HepG2 (cell line): ENCODE data around the gene SDC1. TPM values are rescaled to one million over a fixed set of nuclear protein-coding genes. Genes with fewer than 3 reads are reported as not detected.

Source experiments
- BRF2 ChIP-seq: sonication (generic); formaldehyde crosslinking; IDR thresholded peaks from 2 replicates; pipeline ENCODE4 v1.8.1; 2022; ENCODE audit warnings: mild to moderate bottlenecking, missing genetic modification reagents
- CHD4 ChIP-seq: fragments of 200-600 bp; sonication (generic); IDR thresholded peaks from 2 replicates; pipeline ENCODE4 v1.7.0; 2017; ENCODE audit warnings: mild to moderate bottlenecking, low read length, borderline replicate concordance
- ELF1 ChIP-seq: sonication (generic); formaldehyde crosslinking; IDR thresholded peaks from 2 replicates; pipeline ENCODE4 v1.4.0; 2020; ENCODE audit warnings: missing genetic modification reagents
- HNF4A ChIP-seq: sonication (generic); formaldehyde crosslinking; IDR thresholded peaks from 2 replicates; pipeline ENCODE4 v1.4.0; 2020; ENCODE audit warnings: missing genetic modification reagents
- MTF1 ChIP-seq: sonication (generic); formaldehyde crosslinking; IDR thresholded peaks from 2 replicates; pipeline ENCODE4 v1.5.0; 2020; ENCODE audit warnings: missing genetic modification reagents
- MXD4 ChIP-seq: IDR thresholded peaks from 2 replicates; pipeline ENCODE4 v1.6.1; 2016; ENCODE audit warnings: mild to moderate bottlenecking, missing biosample characterization, missing genetic modification reagents
- PHF20 ChIP-seq: sonication (generic); formaldehyde crosslinking; IDR thresholded peaks from 2 replicates; pipeline ENCODE4 v1.5.0; 2020; ENCODE audit warnings: mild to moderate bottlenecking, missing genetic modification reagents
- PRDM4 ChIP-seq: sonication (generic); formaldehyde crosslinking; IDR thresholded peaks from 2 replicates; pipeline ENCODE4 v1.9.0; 2021; ENCODE audit warnings: missing genetic modification reagents, borderline replicate concordance
- TCF12 ChIP-seq, 2 experiments: fragments of 450-650 bp in 1 of 2; sonication (generic) in 1 of 2; formaldehyde crosslinking in 1 of 2; IDR thresholded peaks; 2 replicates each; pipeline versions ENCODE4 v1.6.1 to v1.8.0; 2017 to 2022; ENCODE audit warnings: antibody characterized with exemption in 1 of 2, mild to moderate bottlenecking in 1 of 2, missing genetic modification reagents in 1 of 2, moderate library complexity in 1 of 2
- ZFP36L2 ChIP-seq: sonication (generic); formaldehyde crosslinking; IDR thresholded peaks from 2 replicates; pipeline ENCODE4 v1.4.0; 2020; ENCODE audit warnings: missing genetic modification reagents
- ZFYVE20 ChIP-seq: sonication (generic); formaldehyde crosslinking; IDR thresholded peaks from 2 replicates; pipeline ENCODE4 v1.8.0; 2023; ENCODE audit warnings: low read depth, mild to moderate bottlenecking, moderate library complexity, missing genetic modification reagents, borderline replicate concordance
- ZGPAT ChIP-seq: IDR thresholded peaks from 2 replicates; pipeline ENCODE4 v1.6.1; 2016; ENCODE audit warnings: mild to moderate bottlenecking
- ZNF160 ChIP-seq: sonication (generic); formaldehyde crosslinking; IDR thresholded peaks from 2 replicates; pipeline ENCODE4 v1.8.0; 2022; ENCODE audit warnings: mild to moderate bottlenecking, inconsistent platforms, missing genetic modification reagents
- ZNF18 ChIP-seq: sonication (generic); formaldehyde crosslinking; IDR thresholded peaks from 2 replicates; pipeline ENCODE4 v1.8.0; 2022; ENCODE audit warnings: mild to moderate bottlenecking, missing genetic modification reagents; ENCODE audit not compliant: insufficient replicate concordance
- ZNF501 ChIP-seq: sonication (generic); formaldehyde crosslinking; IDR thresholded peaks from 2 replicates; pipeline ENCODE4 v1.5.1; 2020; ENCODE audit warnings: mild to moderate bottlenecking, moderate library complexity, missing genetic modification reagents
- ZNF572 ChIP-seq: sonication (generic); formaldehyde crosslinking; IDR thresholded peaks from 2 replicates; pipeline ENCODE4 v1.5.1; 2020; ENCODE audit warnings: mild to moderate bottlenecking, missing genetic modification reagents
- ZNF576 ChIP-seq: sonication (generic); formaldehyde crosslinking; IDR thresholded peaks from 2 replicates; pipeline ENCODE4 v1.4.0; 2020; ENCODE audit warnings: mild to moderate bottlenecking, missing genetic modification reagents
- polyA plus RNA-seq, 8 experiments: library from polyadenylated mRNA; depleted of rRNA in 3 of 8; stranded (reverse) in 7 of 8; unstranded in 1 of 8; fragments of >200 nt; fragmentation: Illumina TruSeq in 4 of 8; extraction: Trizol in 4 of 8; gene quantifications; 2 replicates each; pipeline versions ENCODE4 v1.2.1 to v1.2.3, GENCODE V29; 2011 to 2016; ENCODE audit warnings: low read depth in 4 of 8, missing spikeins in 1 of 8, mixed read lengths in 1 of 8; ENCODE audit not compliant: insufficient read depth in 1 of 8
- total RNA-seq, 5 experiments: library from RNA; depleted of rRNA; stranded (reverse); fragments of >200 nt; fragmentation: Illumina TruSeq; extraction: Trizol; gene quantifications; 2 replicates each; pipeline ENCODE4 v1.2.3, GENCODE V29; 2016; ENCODE audit warnings: low read depth in 1 of 5
- TF ChIP-seq, protein P1 (sequence below): IDR thresholded peaks from 2 replicates; pipeline ENCODE4 v1.6.1; 2016; ENCODE audit warnings: control low read depth
- TF ChIP-seq, protein P2 (sequence below): sonication (generic); formaldehyde crosslinking; conservative IDR thresholded peaks from 2 replicates; pipeline ENCODE4 v1.8.1; 2023; ENCODE audit warnings: missing genetic modification reagents

The SDC1 gene
- total and polyA plus RNA-seq, 2 of the 13 experiments (the other 11 are each of a cell fraction or from before 2014, with no cell fraction given), result 108 to 119 TPM

GRCh38 chr2:20190876-20191713 is 33.8 kb downstream of the SDC1 start (continued):
- TF ChIP-seq BRF2 (CRISPR knock-in tag) (no peak), TCF12 (IDR thresholded peaks at IDR 0.05) (no peak), TCF12 (CRISPR knock-in tag; IDR thresholded peaks at IDR 0.05) (no peak), ZNF576 (CRISPR knock-in tag) (no peak), ZNF572 (CRISPR knock-in tag) (no peak), PHF20 (CRISPR knock-in tag) (no peak), ZNF501 (CRISPR knock-in tag) (no peak; the same call in 1 of the 2 replicates), ZNF160 (no peak), MXD4 (CRISPR knock-in tag) (no peak), ZNF18 (CRISPR knock-in tag) (no peak), CHD4 (no peak), ZFYVE20 (CRISPR knock-in tag) (no peak), ELF1 (CRISPR knock-in tag) (no peak), ZFP36L2 (CRISPR knock-in tag) (no peak), ZGPAT (no peak), PRDM4 (no peak), MTF1 (no peak), HNF4A (CRISPR knock-in tag) (no peak)
- TF ChIP-seq, protein P1, sequence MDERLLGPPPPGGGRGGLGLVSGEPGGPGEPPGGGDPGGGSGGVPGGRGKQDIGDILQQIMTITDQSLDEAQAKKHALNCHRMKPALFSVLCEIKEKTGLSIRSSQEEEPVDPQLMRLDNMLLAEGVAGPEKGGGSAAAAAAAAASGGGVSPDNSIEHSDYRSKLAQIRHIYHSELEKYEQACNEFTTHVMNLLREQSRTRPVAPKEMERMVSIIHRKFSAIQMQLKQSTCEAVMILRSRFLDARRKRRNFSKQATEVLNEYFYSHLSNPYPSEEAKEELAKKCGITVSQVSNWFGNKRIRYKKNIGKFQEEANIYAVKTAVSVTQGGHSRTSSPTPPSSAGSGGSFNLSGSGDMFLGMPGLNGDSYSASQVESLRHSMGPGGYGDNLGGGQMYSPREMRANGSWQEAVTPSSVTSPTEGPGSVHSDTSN (CRISPR knock-in tag), result no peak
- TF ChIP-seq, protein P2, sequence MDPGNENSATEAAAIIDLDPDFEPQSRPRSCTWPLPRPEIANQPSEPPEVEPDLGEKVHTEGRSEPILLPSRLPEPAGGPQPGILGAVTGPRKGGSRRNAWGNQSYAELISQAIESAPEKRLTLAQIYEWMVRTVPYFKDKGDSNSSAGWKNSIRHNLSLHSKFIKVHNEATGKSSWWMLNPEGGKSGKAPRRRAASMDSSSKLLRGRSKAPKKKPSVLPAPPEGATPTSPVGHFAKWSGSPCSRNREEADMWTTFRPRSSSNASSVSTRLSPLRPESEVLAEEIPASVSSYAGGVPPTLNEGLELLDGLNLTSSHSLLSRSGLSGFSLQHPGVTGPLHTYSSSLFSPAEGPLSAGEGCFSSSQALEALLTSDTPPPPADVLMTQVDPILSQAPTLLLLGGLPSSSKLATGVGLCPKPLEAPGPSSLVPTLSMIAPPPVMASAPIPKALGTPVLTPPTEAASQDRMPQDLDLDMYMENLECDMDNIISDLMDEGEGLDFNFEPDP, result no peak
